GM12875 (cell line): ENCODE measurements around the gene ANKS1A.
"Not testable (repeated sequence)": the region's sequence is repeated elsewhere in the genome, so short reads cannot be mapped to it uniquely, and the experiment has no call there.

Experiments
- H3K4me3 ChIP-seq: one replicate; pipeline ENCODE4 v1.5.1; 2011; ENCODE audit warnings: low read depth, low read length, control low read depth
- TF ChIP-seq, protein P1 (sequence below): IDR thresholded peaks from 2 replicates; pipeline ENCODE4 v1.5.1; 2011; ENCODE audit warnings: low read depth, mild to moderate bottlenecking, control low read depth, inconsistent platforms, low read length, moderate library complexity, borderline replicate concordance; ENCODE audit not compliant: insufficient read depth

The ANKS1A gene

GRCh38 chr6:34887753-34888513, 1.1 kb upstream of the ANKS1A start, which contains the start of gene TAF11:
TSS of gene TAF11 (minus strand) at chr6:34888042. CDS start at chr6:34887957, 85 bp downstream.
- TF ChIP-seq, protein P1, sequence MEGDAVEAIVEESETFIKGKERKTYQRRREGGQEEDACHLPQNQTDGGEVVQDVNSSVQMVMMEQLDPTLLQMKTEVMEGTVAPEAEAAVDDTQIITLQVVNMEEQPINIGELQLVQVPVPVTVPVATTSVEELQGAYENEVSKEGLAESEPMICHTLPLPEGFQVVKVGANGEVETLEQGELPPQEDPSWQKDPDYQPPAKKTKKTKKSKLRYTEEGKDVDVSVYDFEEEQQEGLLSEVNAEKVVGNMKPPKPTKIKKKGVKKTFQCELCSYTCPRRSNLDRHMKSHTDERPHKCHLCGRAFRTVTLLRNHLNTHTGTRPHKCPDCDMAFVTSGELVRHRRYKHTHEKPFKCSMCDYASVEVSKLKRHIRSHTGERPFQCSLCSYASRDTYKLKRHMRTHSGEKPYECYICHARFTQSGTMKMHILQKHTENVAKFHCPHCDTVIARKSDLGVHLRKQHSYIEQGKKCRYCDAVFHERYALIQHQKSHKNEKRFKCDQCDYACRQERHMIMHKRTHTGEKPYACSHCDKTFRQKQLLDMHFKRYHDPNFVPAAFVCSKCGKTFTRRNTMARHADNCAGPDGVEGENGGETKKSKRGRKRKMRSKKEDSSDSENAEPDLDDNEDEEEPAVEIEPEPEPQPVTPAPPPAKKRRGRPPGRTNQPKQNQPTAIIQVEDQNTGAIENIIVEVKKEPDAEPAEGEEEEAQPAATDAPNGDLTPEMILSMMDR = no peak
- peak within 1 kb of the TSS; percentile 65 for H3K4me3 ChIP-seq

DNA sequence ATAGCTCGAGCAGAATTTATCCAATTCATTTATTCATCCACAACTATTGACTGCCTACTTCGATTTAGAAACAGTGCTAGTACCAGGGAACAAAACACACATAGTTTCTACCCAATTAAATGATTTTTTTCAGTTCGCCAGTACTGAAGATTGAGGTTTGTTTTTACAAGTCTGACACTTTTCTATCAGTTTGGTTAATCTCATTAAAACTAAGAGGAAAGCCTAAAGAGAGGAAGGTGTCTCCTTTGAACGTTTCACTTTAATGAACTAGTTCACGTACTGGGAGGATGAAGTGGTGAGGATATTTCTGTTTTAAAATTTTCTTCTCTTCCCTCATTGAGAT, 570 bp upstream of the ANKS1A start:
- TF ChIP-seq, protein P1 = no peak
- peak overlapping the region; percentile 65 for H3K4me3 ChIP-seq

DNA sequence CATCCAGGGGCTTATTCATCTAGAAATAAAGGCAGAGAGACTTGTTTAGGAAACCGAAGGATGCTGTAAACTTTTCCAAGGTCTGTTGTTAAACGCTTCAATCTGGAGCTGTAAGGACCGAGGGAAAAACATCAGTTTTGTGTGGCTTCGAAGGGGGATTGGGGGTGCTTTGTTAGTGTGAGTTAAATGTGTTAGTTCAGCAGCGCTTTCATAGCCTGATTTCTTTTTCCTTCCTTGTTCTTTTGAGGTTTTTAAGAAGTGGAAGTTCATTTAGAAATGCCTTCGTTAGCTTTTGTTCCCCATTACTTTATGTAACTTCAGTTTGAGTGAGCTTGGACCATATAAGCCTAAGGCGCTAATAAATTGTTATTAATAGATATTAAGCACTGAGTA, 1.5 kb downstream of the ANKS1A start:
- TF ChIP-seq, protein P1 = no peak
- no peak overlapping the region for H3K4me3 ChIP-seq

- TF ChIP-seq, protein P1 = no peak
- H3K4me3 ChIP-seq = no peak overlapping the region
Measured at GRCh38 chr6:34891296-34891695, 2.2 kb downstream of the ANKS1A start.

- no peak overlapping the region for H3K4me3 ChIP-seq
Measured at GRCh38 chr6:34894693-34895092, 5.6 kb downstream of the ANKS1A start.

GRCh38 chr6:34897130-34897529, 8.1 kb downstream of the ANKS1A start:
- H3K4me3 ChIP-seq = no peak overlapping the region

More at GRCh38 chr6:34894693-34895092, 5.6 kb downstream of the ANKS1A start:
- TF ChIP-seq, protein P1 = no peak

GRCh38 chr6:34897716-34898115, 8.7 kb downstream of the ANKS1A start:
- TF ChIP-seq, protein P1 = no peak
- no peak overlapping the region for H3K4me3 ChIP-seq

More at GRCh38 chr6:34897130-34897529, 8.1 kb downstream of the ANKS1A start:
- TF ChIP-seq, protein P1 = no peak

DNA sequence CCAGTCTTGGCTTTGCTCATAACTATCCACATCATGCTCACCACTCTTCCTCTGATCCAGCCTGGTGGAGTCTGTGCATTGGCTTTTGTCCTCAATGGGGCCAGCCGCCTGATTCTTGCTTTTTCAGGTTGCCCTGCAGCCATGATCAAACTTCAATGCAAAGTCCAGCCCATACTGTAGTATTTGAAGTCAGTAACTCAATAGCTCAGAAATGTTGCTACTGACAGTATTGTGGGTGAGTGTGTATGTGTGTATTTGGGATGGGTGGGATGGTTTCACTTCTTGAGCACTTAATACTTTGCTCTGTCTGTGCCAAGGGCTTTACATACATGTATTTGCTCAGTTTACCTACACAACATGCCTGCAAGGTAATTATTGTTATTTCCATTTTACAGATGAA, 10.7 kb downstream of the ANKS1A start:
- H3K4me3 ChIP-seq = not testable (repeated sequence)
